GM23338 (cell line): ENCODE data around the gene ADH1A.

ENCODE experiments used
- CREB1 ChIP-seq: fragments of 250-450 bp; sonication (Bioruptor Pico); IDR thresholded peaks from 2 replicates; pipeline ENCODE4 v1.5.0; 2020; ENCODE audit warnings: low read depth, mild to moderate bottlenecking, moderate library complexity
- CTCF ChIP-seq, 2 experiments: fragments of 200-600 bp in 1 of 2; sonication (generic) in 1 of 2; conservative IDR thresholded peaks; 2 replicates each; pipeline versions ENCODE4 v1.5.1 to v1.6.1; 2016 to 2017; ENCODE audit warnings: antibody characterized with exemption in 2 of 2, low read depth in 2 of 2, mild to moderate bottlenecking in 2 of 2, moderate library complexity in 1 of 2
- EZH2 ChIP-seq: fragments of 200-600 bp; sonication (generic); IDR thresholded peaks from one replicate; pipeline ENCODE4 v1.8.0; 2017; ENCODE audit warnings: antibody characterized with exemption, mild to moderate bottlenecking, low read depth; ENCODE audit not compliant: unreplicated experiment
- EZH2phosphoT487 ChIP-seq: fragments of 200-600 bp; sonication (generic); IDR thresholded peaks from one replicate; pipeline ENCODE4 v1.8.1; 2018; ENCODE audit warnings: antibody characterized with exemption; ENCODE audit not compliant: unreplicated experiment
- NANOG ChIP-seq: IDR thresholded peaks from 2 replicates; pipeline ENCODE4 v1.6.1; 2016; ENCODE audit warnings: antibody characterized with exemption, borderline replicate concordance
- POLR2AphosphoS5 ChIP-seq: IDR thresholded peaks from 2 replicates; pipeline ENCODE4 v1.6.1; 2016; ENCODE audit warnings: antibody characterized with exemption, low read depth
- ZNF114 ChIP-seq: fragments of 250-450 bp; sonication (Bioruptor Pico); IDR thresholded peaks from 2 replicates; pipeline ENCODE4 v1.5.0; 2020; ENCODE audit warnings: mild to moderate bottlenecking, moderate library complexity
- TF ChIP-seq, protein P1 (sequence below): IDR thresholded peaks from one replicate; pipeline ENCODE4 v1.6.1; 2018; ENCODE audit warnings: antibody characterized with exemption; ENCODE audit not compliant: unreplicated experiment
- TF ChIP-seq, protein P2 (sequence below): IDR thresholded peaks from 2 replicates; pipeline ENCODE4 v1.6.1; 2016; ENCODE audit warnings: antibody characterized with exemption

GRCh38 chr4:99317354-99317753 lies 26.6 kb upstream of the ADH1A start:
- TF ChIP-seq EZH2 (no peak), CTCF (conservative IDR thresholded peaks at IDR 0.05; ENCODE audit: low read depth in 2 of 2) (no peak), EZH2phosphoT487 (no peak), POLR2AphosphoS5 (no peak), NANOG (no peak), CREB1 (CRISPR knock-in tag) (no peak), ZNF114 (no peak)
- TF ChIP-seq, protein P1, sequence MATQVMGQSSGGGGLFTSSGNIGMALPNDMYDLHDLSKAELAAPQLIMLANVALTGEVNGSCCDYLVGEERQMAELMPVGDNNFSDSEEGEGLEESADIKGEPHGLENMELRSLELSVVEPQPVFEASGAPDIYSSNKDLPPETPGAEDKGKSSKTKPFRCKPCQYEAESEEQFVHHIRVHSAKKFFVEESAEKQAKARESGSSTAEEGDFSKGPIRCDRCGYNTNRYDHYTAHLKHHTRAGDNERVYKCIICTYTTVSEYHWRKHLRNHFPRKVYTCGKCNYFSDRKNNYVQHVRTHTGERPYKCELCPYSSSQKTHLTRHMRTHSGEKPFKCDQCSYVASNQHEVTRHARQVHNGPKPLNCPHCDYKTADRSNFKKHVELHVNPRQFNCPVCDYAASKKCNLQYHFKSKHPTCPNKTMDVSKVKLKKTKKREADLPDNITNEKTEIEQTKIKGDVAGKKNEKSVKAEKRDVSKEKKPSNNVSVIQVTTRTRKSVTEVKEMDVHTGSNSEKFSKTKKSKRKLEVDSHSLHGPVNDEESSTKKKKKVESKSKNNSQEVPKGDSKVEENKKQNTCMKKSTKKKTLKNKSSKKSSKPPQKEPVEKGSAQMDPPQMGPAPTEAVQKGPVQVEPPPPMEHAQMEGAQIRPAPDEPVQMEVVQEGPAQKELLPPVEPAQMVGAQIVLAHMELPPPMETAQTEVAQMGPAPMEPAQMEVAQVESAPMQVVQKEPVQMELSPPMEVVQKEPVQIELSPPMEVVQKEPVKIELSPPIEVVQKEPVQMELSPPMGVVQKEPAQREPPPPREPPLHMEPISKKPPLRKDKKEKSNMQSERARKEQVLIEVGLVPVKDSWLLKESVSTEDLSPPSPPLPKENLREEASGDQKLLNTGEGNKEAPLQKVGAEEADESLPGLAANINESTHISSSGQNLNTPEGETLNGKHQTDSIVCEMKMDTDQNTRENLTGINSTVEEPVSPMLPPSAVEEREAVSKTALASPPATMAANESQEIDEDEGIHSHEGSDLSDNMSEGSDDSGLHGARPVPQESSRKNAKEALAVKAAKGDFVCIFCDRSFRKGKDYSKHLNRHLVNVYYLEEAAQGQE: no peak
- TF ChIP-seq, protein P2, sequence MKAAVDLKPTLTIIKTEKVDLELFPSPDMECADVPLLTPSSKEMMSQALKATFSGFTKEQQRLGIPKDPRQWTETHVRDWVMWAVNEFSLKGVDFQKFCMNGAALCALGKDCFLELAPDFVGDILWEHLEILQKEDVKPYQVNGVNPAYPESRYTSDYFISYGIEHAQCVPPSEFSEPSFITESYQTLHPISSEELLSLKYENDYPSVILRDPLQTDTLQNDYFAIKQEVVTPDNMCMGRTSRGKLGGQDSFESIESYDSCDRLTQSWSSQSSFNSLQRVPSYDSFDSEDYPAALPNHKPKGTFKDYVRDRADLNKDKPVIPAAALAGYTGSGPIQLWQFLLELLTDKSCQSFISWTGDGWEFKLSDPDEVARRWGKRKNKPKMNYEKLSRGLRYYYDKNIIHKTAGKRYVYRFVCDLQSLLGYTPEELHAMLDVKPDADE: no peak
